IPS-NIHi11 (cell line): ENCODE data around the gene KLHL30.

Experiments used
- DNase-seq: peaks from one replicate; pipeline ENCODE4 v3.0.0; 2012; ENCODE audit warnings: mixed read lengths, low spot score

The KLHL30 gene

DNA sequence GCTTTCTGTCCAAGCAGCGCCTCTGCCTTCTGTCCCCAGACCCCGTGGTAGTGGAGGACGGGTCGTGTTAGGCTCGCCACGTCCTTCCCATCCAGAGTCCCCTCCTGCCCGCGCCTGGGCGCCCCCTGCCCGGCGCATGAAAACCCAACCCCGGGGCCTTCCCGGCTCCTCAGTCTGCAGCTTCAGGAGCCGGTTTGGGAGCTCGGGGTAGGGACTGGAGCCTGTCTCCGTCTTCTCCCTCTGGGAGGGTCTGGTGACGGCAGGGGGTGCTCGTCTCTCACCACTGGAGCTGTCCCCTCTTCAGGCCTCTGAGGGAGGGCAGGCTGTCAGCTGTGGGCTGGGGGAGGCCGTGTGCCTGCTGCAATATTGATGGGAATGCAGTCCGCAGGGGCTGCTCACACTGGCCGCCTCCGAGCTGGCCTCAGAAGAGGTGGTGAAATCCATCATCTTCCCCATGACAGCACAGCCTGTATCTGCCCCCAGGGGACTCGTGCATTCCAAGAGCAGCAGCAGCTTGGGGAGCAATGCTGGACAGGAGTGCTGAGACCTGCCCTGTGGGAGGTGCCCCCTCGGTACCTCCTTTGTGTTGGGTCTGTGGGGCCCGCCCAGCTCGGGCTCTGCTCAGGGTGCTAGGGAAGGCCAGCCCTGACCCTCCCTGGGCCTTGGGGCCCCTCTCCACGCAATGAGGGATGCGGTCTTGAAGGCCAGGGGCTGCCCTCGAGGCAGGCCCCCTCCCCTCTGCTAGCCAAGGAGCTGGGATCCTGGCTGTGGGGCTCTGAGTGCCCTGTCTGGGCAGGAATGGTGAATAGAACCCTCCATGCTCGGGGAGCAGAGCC lies 17.8 kb upstream of the KLHL30 start:
- DNase-seq = peak; percentile 85

DNA sequence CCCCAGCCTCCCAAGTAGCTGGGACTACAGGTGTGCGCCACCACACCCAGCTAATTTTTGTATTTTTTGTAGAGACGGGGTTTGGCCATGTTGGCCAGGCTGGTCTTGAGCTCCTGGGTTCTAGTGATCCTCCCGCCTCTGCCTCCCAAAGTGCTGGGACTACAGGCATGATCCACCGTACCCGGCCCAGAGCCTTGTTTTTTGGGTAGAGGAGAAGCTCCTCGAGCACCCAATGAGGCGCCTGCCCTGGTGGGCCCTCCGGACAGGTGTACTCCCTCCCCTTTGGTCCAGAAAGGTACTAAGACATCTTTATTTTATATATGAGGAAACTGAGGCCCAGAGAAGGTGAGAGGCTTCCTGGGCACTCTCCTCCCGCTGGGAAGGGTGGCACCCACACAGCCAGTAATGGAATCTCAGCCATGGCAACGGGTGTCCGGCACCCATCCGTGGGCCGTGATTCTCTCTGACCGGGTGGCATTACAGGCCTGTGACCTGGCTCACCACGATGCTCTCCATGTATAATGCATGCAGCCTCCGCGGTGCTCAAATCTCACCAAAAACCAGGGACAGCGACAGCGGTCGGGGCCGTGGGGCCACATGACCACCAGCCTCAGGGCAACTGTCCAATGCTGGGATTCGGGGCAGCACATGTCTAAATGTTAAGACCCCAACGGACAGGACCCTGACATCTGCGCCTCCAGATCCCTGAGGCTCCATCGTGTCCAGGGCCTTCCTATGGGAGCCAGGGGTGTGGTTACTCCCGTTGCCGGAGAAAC lies 16.8 kb upstream of the KLHL30 start:
- DNase-seq = no peak

DNA sequence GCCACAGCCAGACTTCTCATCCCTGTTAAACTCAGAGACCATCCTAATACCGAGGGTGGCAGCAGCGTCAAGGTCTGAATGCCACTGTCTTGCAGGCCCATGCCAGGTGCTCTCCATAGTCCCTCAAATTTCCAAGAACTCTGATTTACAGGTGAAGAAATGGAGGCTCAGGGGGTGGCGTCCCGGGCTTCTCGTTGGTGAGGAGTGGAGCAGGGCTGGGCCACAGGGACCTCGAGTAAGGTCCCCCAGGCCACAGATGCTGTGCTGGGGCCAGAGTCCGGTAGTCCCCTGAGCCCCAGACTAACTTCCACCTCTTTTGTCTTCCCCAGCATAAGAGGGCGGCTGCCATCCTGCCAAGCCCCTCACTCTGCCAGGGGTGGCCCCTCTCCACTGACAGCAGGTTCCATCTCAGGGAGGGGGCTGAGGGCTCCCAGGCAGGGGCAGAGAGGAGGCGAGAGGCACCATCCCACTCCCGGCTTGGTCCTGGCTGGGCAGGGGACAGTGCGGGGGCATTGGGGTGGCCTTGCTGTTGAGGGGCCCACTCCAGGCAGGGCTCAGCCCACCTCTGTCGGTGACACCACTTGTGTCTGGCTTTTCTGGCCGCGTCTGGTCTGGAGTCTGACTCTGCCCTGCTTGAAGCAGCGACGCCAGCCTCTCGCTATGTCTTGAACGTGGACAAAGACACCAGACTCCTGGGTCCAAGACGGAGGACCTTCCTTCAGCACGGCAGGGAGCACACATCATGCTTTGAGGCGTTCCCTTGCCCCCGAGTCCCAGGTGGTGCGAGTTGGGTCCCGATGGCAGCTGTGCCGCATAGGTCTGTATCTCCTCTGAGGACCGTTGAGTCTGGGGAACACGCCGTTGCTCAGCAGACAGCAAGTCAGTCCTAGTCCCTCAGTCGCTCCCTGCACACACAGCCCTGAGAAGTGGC lies 15.9 kb upstream of the KLHL30 start:
- no peak for DNase-seq

DNA sequence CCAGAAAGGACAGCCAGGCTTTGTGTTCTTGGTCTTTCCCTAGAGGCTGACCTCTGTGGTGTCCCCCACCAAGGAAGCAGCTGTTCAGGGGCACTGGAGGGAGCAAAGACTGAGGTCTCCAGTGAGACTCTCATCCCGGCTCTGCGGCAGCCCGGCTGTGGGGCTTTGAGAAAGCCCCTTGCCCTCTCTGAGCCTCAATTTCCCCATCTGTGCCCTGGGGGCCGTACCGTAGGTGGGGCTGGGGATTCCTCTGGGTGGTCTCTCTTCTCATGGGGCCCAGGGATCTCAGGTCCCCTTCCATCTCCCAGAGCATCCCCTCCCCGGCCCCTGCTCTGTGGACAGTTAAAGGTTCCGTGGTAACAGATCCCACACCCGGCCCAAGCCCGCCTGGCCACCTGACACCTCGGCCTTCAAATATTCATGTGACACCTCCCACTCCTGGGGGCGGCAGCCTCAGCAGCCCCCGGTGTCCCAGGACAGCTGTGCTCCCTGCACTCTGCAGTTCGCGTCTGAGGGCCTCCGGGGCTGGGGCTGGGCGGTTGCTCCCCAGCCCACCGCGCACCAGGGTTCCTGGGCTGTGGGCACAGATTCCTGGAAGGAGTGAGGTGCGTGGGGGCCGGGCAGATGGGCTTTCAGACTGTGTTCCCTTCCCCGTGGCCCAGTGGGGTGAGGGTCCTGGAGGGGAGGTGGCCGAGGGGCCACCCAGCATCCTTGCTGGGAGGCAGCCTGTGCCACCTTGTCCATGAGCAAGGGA lies 15.1 kb upstream of the KLHL30 start:
- DNase-seq = no peak

DNA sequence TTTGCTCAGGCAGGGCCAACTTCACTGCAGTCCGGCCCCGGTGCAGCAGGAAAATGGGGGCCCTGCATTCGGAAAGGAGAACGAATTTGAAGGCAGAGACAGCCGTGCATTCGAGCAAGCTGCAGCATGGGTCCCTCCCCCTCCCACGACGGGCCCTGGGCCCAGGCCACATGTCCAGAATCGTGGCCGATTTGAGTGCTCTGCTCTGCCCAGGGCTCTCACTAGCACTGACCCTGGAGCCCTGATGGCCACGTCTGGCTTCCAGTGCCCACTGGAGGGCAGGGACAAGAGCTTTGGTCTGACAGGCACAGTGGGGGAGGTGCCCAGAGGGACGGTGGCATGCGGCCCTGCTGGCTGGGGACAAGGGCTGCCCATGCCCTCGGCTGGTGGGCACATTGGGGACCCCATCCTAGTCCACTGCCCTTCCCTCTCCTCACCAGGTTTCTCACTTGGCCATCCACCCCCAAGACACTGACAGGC lies 14.4 kb upstream of the KLHL30 start:
- DNase-seq = no peak

DNA sequence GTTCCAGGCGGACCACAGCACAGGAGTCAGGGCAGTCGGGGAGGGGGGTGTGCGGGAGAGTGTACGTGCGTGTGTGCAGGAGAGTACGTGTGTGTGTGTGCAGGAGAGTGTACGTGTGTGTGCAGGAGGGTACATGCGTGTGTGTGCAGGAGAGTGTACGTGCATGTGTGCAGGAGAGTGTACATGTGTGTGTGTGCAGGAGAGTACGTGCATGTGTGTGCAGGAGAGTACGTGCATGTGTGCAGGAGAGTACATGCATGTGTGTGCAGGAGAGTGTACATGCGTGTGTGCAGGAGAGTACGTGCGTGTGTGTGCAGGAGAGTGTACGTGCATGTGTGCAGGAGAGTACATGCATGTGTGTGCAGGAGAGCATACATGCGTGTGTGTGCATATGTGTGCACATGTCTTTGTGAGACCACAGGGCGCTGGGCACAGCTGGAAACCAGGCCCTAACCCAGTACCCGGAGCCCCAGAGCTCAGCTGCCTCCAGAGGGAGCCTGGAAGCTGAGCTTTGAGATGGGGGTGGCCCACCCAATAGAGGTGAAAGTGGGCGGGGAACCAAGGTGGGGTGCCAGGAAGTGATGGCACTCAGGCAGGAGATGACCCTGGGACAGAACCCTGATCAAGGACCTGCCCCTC lies 13.9 kb upstream of the KLHL30 start:
- DNase-seq = no peak

DNA sequence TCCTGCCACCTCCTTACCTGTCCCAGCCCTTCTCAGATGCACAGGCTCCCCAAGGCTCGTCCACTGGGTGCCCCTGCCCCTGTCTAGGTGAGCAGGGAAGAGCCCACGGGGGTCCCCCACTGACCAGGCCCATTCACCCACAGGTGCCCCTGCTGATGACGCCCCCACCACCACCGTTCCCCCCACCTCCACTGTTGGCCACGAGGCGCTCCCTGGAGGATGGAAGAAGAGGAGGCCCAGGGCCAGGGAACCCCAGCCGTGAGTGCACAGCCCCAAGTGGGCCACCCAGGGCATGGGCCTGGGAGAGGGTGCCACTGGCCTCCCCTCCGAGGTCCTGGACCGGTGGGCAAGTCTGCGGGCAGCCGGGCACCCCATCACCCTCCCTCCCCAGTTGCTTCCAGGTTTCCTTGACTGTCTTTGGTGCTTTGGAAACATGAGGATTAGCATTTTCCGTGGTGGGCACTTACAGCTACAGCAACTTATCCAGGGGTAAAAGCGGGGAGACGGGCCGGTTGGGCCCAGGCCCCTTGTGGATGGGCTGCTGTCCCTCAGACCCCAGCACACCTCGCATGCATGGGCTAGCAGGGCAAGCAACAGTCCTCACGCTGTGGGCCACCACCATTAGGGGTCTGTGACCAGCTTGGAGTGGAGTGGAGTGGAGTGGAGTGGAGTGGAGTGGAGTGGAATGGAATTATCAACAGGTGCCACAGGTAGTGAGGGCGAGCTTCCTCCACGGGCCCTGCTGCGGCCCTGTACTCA lies 13.2 kb upstream of the KLHL30 start:
- DNase-seq = no peak

DNA sequence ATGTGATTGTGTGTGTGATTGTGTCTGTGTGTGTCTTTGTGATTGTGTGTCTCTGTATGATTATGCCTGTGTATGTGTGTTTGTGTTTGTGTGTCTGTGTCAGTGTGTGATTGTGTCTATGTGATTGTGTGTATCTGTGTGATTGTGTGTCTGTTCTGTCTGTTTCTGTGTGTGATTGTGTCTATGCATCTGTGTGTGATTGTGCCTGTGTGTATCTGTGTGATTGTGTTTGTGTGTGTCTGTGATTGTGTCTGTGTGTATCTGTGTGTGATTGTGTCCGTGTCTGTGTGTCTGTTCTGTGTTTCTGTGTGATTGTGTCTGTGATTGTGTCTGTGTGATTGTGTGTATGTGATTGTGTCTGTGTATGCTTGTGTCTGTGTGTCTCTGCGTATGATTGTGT lies 12.1 kb upstream of the KLHL30 start:
- no peak for DNase-seq

DNA sequence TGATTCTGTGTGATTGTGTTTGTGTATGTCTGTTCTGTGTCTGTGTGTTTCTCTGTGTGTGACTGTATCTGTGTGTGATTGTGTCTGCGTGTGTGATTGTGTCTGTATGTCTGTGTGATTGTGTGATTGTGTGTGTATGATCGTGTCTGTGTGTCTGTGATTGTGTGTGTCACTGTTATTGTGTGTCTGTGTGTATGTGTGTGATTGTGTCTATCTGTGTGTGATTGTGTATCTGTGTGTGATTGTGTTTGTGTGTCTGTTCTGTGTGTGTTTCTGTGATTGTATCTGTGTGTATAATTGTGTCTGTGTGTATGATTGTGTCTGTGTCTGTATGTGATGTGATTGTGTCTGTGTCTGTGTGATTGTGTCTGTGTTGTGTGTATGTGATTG lies 11.7 kb upstream of the KLHL30 start:
- DNase-seq = no peak

DNA sequence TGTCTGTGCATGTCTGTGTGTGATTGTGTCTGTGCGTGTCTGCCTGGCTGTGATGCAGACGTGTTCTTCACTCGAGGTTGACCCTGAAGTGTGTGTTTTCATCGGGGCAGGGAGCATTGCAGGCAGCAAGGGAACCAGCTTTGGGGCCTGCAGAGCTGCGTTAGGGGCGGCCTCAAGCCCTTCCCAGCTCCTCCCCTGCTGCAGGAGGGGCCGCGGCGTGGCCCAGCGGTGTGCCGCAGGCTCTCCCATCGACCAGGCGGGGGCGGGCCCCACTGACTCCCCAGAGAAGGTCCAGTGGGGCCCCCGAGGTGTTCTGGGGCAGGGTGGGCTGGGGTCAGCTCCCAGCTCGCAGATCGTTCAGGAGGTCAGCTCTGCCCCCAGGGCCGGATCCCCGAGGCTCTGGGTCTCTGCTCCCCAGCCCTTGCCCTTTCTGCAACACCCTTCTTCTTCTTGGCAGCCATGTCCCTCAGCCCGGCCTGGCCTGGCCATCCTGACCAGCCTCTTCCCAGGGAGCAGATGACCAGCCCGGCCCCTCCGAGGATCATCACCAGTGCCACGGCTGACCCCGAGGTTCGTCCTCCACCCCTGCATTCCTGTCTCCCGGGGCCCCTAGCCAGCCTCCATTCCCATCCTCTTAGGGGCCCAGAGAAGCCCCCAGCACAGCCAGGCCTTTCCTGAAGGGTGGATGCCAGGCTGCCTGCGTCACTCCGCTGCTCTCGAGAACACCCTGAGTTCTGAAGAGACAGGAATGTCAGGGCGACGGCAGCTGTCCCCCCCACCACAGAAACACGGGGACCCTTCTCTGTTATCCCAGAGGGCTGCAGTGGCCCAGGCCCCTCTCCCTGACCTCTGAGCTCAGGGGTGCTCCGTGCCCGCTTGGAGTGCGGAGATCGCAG lies 11.1 kb upstream of the KLHL30 start:
- DNase-seq = peak; percentile 72

DNA sequence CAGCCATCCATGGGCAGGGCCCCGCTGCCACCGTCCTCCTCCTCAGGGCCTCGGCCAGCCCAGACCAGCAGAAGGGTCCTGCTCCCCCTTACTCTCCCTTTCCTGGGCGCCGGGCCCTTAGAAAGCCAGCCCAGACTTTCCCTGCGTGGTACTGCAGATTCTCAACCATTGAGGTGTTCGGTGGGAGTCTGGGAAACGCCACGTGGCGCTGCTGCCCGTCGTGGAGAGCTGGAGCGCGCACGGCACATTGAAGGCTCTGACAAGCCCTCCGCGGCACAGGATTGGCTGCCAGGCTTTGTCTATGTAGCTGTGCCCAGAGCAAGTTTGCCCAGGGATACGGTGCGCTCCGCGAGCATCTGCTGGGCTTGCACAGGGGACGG lies 10.4 kb upstream of the KLHL30 start:
- no peak for DNase-seq

DNA sequence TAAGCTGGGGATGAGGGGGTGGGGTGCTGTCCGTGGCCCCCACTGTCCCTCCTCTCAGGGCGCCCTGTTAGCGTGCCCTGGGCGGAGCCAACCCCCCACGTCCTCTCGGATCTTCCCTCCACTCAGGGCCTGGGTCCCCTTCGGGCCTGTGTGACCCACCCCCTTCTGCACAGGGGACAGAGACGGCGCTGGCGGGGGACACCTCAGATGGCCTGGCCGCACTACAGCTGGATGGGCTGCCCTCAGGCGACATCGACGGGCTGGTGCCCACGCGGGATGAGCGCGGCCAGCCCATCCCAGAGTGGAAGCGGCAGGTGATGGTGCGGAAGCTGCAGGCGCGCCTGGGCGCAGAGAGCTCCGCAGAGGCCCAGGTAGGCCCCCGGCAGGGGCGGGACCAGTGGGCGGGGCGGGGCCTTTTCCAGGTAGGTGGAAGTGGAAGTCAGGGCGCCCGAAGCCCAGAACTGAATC lies 9.9 kb upstream of the KLHL30 start:
- peak; percentile 69 for DNase-seq

DNA sequence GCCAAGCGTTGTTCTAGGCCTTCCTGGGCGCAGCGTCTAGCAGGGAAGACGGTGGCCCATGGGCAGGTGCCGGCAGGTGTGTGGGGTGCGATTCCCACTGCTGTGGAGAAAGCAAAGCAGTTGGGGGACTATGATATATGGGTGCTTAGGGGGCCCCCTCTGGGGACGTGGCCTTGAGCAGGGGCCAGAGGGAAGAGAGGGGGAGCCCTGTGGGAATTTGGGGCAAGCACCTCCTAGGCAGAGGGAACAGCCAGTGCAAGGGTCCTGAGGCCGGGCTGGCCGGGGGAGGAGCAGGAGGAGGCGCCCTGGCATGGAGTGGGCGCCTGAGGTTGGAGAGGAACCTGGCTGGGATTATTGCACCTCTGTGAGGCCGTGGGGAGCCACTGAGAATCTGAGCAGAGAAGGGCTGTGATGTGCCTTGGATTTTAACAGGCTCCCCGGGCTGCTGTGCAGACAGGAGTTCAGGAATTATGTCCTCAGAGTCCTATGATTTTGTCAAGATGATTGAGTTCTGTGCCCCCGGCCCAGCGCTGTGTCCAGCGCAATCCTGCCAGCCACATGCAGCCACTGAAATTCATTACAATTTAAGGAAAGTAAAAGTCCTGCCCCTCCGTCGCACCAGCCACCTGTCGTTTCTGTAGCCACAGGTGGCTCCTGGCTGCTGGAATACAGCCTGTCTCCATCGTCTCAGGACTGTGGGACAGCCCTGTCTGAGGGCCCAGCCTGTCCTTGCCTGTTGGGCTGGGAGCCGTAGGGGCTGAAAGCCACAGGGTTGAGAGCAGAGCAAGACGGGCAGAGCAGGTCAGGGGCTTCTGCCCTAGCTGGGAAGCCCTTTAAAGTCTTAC lies 9.1 kb upstream of the KLHL30 start:
- no peak for DNase-seq

DNA sequence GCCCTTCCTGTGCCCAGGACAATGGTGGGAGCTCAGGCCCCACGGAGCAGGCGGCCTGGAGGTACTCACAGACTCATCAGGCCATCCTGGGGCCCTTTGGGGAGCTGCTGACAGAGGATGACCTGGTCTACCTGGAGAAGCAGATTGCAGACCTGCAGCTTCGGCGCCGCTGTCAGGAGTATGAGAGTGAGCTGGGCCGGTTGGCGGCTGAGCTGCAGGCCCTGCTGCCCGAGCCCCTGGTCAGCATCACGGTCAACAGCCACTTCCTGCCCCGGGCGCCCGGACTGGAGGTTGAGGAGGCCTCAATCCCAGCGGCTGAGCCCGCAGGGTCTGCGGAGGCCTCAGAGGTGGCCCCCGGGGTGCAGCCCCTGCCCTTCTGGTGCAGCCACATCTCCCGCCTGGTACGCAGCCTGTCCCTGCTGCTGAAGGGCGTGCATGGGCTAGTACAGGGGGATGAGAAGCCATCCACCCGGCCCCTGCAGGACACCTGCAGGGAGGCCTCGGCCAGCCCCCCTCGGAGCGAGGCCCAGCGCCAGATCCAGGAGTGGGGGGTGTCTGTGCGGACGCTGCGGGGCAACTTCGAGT lies 8.3 kb upstream of the KLHL30 start:
- DNase-seq = no peak

DNA sequence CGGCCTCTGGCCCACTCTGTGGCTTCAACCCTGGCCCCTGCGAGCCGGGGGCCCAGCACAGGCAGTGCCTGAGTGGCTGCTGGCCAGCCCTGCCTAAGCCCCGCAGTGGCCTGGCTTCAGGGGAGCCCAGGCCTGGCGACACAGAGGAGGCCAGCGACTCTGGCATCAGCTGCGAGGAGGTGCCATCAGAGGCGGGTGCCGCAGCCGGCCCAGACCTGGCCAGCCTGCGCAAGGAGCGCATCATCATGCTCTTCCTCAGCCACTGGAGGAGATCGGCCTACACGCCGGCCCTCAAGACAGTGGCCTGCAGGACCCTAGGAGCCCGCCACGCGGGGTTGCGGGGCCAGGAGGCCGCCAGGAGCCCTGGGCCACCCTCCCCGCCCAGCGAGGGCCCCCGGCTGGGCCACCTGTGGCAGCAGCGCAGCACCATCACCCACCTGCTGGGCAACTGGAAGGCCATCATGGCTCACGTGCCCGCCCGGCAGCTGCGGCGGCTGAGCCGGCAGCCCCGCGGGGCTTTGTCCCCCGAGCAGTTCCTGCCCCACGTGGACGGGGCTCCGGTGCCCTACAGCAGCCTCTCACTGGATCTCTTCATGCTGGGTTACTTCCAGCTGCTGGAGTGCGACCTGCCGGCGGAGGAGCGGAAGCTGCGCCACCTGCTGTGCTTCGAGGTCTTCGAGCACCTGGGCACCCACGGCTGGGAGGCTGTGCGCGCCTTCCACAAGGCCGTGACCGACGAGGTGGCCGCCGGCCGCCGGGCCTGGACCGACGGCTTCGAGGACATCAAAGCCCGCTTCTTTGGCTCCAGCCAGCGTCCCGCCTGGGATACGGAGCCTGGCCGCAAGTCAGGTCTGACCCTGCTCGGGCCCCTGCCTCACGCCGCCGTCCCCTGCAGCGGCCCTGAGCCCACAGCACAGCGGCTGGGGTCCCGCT lies 7.5 kb upstream of the KLHL30 start:
- no peak for DNase-seq

DNA sequence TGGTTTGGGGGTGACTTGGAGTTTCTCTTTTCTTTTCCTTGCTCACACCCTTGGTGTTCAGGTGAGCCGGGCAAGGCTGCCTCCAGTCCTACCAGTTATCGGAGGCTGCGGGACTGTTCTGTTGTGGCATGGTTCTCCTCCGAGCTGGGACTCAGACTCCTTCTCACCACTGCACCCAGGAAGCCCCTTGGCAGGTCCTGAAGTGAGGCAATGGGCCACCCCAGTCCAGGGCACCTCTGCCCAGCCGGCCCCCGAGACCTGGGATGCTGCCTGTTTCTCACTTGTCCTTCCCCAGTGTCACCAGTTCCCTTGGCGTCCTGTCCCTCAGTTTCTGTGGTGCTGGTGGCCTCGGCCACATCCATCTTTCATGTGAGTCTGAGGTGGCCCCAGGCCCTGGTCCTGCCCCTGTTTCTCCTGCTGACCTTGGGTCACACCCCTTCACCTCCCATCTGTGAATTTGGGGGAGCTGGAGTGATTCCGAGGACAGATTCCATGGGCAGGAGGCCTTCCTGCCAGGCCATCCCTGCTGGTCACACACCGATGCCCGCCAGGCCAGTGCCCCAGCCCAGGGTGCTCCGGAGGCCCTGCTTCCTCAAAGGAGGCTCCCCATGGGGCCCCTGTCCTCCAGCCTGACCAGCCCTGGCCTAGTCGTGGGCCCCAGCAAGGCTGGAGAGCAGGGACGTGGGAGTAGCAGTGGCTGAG lies 6.6 kb upstream of the KLHL30 start:
- DNase-seq = no peak
